Stimulated activated CD8-positive, alpha-beta memory T cell treated with anti-CD3 and anti-CD28 coated beads, Interleukin-7, amount 100 ng/mL, for 48 hours (primary cell): ENCODE data around the gene CALR.
"Not testable (repeated sequence)": the region's sequence is repeated elsewhere in the genome, so short reads cannot be mapped to it uniquely, and the experiment has no call there.

Experiments used
- DNase-seq, 2 donors: peaks; one replicate each; pipeline ENCODE4 v3.0.0-alpha.2; 2020; ENCODE audit warnings: low read depth in 1 of 2; ENCODE audit errors: extremely low read depth in 1 of 2

The CALR gene

GRCh38 chr19:12933287-12934072 is 4.9 kb upstream of the CALR start, which contains the start of gene FARSA:
FARSA (minus strand) TSS chr19:12933711; CDS start chr19:12933696, 15 bp downstream.
- DNase-seq, result peak; percentile 80 to 90

DNA sequence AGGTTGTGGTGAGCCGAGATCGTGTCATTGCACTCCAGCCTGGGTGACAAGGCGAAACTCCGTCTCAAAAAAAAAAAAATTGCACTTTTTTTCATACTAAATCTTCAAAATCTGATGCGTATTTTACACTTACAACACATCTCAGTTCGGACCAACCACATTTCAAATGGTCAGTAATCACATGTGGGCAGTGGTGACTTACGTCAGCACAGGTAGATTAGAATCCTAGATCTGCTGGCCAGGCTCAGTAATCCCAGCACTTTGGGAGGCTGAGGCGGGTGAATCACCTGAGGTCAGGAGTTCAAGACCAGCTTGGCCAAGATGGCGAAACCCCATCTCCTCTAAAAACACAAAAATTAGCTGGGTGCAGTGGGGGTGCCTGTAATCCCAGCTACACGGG is 3.3 kb upstream of the CALR start:
- DNase-seq, result no peak

GRCh38 chr19:12936582-12936981 is 1.8 kb upstream of the CALR start:
- DNase-seq, result no peak

- no peak for DNase-seq
These were observed 1.1 kb upstream of the CALR start for GRCh38 chr19:12937093-12937926.

- DNase-seq, result no peak
These were observed 581 bp downstream of the CALR start for GRCh38 chr19:12938779-12939601.

DNA sequence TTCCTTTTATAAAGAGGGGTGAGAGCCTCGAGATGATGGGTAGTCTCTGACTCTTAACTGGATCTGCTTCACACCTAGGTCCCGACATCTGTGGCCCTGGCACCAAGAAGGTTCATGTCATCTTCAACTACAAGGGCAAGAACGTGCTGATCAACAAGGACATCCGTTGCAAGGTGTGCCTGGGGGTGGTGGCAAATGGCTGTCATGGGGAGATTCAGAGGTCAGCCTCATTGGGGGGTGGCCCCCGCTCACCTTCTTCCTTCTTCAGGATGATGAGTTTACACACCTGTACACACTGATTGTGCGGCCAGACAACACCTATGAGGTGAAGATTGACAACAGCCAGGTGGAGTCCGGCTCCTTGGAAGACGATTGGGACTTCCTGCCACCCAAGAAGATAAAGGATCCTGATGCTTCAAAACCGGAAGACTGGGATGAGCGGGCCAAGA is 1.6 kb downstream of the CALR start:
- DNase-seq, result no peak

GRCh38 chr19:12940897-12941296 is 2.5 kb downstream of the CALR start:
- DNase-seq, result no peak

DNA sequence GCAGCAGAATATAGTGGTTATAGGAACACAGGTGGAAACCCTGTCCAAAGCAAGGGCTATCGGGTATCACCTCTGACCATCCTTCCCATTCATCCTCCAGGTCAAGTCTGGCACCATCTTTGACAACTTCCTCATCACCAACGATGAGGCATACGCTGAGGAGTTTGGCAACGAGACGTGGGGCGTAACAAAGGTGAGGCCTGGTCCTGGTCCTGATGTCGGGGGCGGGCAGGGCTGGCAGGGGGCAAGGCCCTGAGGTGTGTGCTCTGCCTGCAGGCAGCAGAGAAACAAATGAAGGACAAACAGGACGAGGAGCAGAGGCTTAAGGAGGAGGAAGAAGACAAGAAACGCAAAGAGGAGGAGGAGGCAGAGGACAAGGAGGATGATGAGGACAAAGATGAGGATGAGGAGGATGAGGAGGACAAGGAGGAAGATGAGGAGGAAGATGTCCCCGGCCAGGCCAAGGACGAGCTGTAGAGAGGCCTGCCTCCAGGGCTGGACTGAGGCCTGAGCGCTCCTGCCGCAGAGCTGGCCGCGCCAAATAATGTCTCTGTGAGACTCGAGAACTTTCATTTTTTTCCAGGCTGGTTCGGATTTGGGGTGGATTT is 5.1 kb downstream of the CALR start:
- DNase-seq, result no peak

GRCh38 chr19:12944104-12944674 is 5.8 kb downstream of the CALR start:
- no peak for DNase-seq

DNA sequence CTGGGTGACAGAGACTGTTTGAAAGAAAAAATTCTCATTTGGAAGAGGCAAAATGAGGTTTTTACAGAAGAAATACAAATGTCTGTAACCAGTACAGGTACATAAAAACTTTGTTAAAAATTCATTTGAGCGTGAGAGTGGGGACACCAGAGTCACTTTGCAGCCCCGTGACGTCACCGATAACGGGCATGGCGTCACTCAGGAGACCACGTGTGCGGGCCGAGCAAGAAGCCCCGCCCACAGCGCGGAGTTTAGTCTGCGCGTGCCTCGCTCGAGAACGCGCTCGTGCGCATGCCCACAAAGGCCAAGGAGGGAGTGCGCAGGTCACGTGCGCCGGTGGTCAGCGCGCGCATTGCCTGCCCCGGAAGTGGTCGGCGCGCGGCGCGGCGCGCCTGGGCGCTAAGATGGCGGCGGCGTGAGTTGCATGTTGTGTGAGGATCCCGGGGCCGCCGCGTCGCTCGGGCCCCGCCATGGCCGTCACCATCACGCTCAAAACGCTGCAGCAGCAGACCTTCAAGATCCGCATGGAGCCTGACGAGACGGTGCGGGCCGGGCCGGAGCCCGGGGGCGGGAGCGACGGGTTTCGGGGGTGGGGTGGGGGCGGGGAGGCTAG is 7.2 kb downstream of the CALR start, which contains the start of gene RAD23A:
RAD23A (plus strand) TSS at position 384 of the 613 bp plus-strand sequence; CDS start at position 471, 87 bp downstream.
- peak; percentile 96 to 98 for DNase-seq

DNA sequence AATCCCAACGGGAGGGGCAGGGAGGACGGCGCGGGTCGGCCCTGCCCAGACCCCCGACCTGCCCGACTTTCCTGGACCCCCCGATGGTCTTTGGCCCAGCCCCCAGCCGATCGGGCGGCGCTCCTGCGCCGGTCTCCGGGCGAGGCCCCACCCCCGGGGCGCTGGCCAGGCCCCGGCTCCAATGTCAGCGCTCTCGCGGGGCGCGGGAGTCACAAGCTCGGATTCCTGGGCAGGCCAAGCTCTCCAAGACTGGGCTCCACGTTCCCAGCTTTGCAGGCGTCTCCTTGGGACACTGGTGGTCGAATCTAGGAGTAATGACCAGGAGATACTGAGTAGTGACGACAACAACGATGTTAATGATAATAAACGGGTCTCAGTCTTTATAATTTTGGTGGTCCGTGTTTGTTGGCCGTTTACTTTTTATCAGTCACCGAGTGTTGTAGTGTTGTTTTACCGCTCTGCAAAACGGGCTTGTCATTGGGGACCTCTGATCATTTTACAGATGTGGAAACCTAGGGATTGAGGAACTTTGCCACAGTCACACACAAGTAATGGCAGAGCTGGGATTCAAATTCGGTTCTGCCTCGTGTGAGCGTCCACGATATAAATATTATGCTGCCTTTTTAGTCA is 7.8 kb downstream of the CALR start:
- DNase-seq, result peak in 1 of 2 donors; percentile 47

GRCh38 chr19:12946731-12947496 is 8.5 kb downstream of the CALR start:
- no peak for DNase-seq

DNA sequence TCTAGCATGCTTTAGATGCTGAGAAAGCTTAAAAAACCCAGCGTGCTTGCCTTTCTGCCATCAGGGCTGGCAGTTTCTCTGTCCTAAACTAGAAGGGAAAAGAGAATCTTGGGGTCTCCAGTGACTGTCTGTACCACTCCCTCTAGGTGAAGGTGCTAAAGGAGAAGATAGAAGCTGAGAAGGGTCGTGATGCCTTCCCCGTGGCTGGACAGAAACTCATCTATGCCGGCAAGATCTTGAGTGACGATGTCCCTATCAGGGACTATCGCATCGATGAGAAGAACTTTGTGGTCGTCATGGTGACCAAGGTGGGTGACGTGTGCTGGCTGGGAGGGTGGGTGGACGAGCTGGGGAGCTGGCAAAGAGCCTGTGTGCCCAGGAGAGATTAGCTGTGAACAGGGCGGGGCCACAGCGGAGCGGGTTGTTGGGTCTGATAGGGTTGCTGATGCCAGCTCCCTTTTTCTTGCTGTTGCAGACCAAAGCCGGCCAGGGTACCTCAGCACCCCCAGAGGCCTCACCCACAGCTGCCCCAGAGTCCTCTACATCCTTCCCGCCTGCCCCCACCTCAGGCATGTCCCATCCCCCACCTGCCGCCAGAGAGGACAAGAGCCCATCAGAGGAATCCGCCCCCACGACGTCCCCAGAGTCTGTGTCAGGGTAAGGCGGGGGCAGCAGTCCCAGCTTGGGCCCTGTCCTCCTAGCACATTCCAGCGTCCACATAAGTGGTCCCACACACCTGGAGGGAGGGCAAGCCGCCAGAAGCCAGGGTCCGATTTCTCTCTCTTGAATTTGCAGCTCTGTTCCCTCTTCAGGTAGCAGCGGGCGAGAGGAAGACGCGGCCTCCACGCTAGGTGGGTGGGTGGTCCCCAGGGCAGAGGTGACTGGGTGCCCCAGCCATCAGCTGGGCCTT is 9.5 kb downstream of the CALR start:
- no peak for DNase-seq

DNA sequence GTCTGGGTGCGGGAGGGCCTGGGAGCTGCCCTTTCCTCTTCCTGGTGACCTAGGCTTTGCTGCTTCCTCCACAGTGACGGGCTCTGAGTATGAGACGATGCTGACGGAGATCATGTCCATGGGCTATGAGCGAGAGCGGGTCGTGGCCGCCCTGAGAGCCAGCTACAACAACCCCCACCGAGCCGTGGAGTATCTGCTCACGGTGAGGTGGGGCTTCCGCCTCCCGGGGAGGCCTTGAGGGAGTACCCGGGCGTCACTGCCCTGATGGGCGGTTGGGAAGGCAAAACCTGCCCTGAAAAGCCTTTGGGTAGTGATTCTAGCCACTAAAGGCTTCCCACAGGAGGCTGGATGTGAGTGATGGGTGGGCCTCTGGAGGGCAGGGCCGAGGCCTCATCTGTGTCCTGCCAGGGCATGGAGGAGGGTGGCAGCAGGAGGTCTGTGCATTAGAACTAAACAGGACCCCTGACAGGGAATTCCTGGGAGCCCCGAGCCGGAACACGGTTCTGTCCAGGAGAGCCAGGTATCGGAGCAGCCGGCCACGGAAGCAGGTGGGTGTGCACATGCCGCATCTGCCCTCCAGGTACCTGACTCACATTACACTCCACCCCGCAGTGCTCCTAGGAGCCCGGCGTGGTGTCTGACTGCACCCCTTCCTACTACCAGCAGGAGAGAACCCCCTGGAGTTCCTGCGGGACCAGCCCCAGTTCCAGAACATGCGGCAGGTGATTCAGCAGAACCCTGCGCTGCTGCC is 10.4 kb downstream of the CALR start:
- no peak for DNase-seq

DNA sequence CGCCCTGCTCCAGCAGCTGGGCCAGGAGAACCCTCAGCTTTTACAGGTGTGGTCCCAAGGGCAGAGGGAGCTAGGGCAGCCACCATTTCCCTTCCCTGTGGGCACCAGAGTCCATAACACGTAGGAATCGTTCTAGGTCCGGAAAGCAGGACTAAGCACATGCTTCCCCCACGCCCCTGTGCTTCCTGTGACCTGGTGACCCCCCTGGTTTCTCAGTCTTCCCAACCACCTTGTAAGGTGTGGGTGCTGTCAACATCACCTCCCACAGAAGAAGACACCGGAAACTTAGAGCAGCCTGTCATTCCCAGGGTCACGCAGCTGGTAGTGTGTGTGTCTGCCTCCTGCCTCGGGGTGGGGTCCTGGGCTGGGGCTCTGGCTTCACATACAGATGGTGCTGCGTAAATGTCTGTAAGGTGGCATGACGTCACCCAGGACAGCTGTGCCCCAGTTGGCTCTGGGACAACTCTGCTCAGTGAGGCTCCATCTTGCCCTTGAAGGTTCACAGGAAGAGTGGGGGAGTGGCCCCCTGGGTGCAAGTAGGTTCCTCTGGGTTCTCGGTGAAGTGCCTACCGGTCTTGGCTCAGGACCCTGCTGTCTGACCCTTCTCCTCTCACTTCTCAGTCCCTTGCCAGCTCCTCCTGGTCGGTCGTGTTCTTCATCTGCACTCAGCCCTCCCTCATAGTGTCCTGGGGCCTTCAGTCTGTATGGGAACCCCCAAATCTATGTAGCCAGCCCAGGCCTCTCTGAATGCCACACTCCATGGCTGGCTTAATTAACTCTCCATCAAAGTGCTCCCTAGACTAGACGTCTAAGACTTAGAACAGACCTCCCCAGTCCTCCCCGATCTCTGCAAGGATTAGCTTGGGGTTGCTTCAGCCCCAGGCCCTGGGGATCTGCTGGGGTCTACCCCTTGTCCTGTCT is 11.2 kb downstream of the CALR start:
- DNase-seq, result no peak

DNA sequence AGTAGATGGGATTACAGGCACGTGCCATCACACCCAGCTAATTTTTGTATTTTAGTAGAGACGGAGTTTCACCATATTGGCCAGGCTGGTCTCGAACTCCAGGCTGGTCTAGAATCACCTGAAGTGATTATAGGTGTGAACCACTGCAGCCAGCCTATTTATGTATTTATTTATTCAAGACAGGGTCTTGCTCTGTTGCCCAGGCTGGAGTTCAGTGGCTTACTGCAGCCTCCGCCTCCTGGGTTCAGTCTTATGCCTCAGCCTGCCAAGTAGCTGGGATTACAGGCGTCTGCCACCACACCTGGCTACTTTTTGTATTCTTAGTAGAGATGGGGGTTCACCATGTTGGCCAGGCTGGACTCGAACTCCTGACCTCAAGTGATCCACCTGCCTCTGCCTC is 13.6 kb downstream of the CALR start:
- DNase-seq, result not testable (repeated sequence)
